GM13976 (cell line): ENCODE results near the gene ZBTB17.
"Not testable (repeated sequence)": the region's sequence is repeated elsewhere in the genome, so short reads cannot be mapped to it uniquely, and the experiment has no call there.

Experiments
- DNase-seq: peaks from one replicate; pipeline ENCODE4 v3.0.0; 2012; ENCODE audit warnings: low spot score
- in situ Hi-C: fragments of 300-500 bp; cut with MboI; formaldehyde crosslinking; loops from one replicate; pipeline ENCODE4 v1.12.0; 2022; ENCODE audit warnings: low sequenced_read_pairs, mixed read lengths, inconsistent platforms; ENCODE audit not compliant: unreplicated experiment
- TF ChIP-seq, protein P1 (sequence below): IDR thresholded peaks from 2 replicates; pipeline ENCODE4 v1.5.1; 2012; ENCODE audit warnings: borderline replicate concordance, mild to moderate bottlenecking; ENCODE audit not compliant: insufficient read depth; ENCODE audit errors: extremely low read depth, missing control alignments, control extremely low read depth

The ZBTB17 gene

GRCh38 chr1:15975805-15976680 is at the start of gene ZBTB17:
Gene ZBTB17, minus strand, starts transcription at chr1:15976101. Its CDS starts 27,606 bp downstream, at chr1:15948495.
- DNase-seq, result peak; percentile 95
- in situ Hi-C loops, result loop anchor here (25.0 kb wide), 1 partner anchor 164 kb away; the partner anchor contains the start of gene UQCRHL
- TF ChIP-seq, protein P1, sequence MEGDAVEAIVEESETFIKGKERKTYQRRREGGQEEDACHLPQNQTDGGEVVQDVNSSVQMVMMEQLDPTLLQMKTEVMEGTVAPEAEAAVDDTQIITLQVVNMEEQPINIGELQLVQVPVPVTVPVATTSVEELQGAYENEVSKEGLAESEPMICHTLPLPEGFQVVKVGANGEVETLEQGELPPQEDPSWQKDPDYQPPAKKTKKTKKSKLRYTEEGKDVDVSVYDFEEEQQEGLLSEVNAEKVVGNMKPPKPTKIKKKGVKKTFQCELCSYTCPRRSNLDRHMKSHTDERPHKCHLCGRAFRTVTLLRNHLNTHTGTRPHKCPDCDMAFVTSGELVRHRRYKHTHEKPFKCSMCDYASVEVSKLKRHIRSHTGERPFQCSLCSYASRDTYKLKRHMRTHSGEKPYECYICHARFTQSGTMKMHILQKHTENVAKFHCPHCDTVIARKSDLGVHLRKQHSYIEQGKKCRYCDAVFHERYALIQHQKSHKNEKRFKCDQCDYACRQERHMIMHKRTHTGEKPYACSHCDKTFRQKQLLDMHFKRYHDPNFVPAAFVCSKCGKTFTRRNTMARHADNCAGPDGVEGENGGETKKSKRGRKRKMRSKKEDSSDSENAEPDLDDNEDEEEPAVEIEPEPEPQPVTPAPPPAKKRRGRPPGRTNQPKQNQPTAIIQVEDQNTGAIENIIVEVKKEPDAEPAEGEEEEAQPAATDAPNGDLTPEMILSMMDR, result no peak

DNA sequence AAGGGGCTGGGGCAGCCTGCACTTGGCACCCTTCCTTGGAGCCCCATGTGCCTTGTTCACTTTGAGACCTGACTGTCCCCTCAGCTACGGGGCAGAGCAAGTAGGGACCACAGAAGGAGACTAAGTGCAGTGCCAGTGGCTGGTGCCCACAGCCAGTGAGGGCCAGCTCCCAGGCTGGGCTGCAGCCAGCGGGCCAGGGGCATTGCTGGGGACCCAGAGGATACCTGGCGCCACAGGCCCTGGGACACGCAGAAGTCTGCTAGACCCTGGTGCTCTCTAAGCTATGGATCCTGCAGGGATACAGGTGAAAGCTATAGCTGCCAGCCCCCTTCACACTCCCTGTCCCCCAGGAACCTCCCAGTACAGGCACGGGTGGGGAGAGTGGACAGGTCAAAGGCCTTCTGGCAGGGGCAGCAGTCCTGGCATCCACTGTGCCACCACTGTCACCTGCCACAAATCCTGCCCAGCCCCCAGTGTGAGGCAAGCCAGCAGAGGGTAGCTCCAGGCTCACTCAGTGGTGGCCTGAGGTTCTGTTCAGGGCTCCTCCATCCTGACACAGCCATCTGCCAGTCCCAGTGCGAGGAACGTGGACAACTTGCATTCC is 47.3 kb upstream of the ZBTB17 start:
- in situ Hi-C loops, result no loop called here
- TF ChIP-seq, protein P1, result no peak
- DNase-seq, result no peak

GRCh38 chr1:16022393-16022792 is 46.5 kb upstream of the ZBTB17 start:
- in situ Hi-C loops, result no loop called here
- TF ChIP-seq, protein P1, result no peak
- no peak for DNase-seq

DNA sequence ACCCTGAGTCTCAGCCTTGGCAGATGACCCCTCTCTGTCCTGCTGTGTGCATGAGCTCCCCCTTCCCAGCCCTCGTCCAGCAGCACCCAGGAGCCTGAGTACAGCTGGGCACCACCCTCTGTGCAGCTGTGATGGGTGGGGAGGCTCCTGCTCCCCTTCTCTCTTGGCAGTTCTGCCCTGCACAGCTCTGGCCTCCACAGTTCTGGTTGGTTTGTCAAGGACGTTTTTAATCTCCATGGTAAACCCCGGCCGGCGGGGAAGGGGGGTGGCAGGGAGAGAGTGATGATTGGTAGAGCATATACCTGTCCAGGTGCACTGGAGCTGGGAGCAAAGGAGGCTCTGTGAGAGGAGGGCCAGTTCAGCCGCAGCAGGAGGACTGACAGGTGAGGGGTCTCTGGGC is 45.8 kb upstream of the ZBTB17 start, which contains the start of gene CLCNKA:
CLCNKA (plus strand) TSS at position 356 of the 400 bp plus-strand sequence. CDS start 584 bp downstream, outside the sequence.
- in situ Hi-C loops, result no loop called here
- TF ChIP-seq, protein P1, result no peak
- DNase-seq, result no peak

DNA sequence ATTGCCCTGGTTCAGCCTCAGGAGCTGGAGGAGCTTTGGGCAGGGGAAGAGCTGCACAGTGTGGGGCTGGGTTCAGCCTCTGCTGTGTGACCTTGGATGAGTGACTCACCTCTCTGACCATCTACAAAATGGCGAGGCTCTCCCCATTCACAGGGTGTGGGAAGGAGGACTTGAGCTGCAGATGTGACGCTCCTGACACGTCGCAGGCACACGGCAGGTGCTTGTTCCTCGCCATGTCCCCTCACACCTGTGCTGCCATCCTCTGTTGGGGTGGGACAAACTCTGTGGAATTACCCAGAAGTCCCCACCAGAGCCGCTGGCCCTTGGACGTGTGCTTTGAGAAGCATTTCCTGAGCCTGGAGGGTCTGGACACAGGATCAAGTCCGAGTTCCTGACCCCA is 45.0 kb upstream of the ZBTB17 start:
- in situ Hi-C loops, DNase-seq: not testable (repeated sequence)

DNA sequence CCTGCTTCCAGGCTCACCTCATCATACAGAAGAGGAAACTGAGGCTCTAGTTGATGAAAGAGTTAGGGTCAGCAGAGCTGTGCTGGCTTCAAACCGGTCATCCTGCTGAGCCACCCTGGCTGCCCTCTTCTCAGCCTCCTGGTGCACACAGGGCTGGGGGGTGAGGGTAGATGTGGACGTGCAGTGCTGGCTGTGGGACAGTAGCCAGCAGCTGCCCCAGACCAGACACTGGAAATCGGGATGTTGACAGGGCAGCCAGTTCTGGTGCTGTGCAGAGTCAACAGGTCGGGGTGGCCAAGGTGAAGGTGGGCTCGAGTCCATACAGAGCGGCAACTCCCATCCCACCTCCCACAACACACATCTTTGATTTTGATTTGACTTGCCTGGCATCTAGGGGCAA is 44.4 kb upstream of the ZBTB17 start:
- DNase-seq, result no peak
- TF ChIP-seq, protein P1, result no peak
- in situ Hi-C loops, result no loop called here
